Pulmonary artery endothelial cell (primary cell): ENCODE measurements around the gene FGGY. TPM values are rescaled to one million over a fixed set of nuclear protein-coding genes. Genes with fewer than 3 reads are reported as not detected.
A peak's percentile ranks its signal among the peaks of the same experiment; 100 is the strongest.
"Not testable (repeated sequence)": the region's sequence is repeated elsewhere in the genome, so short reads cannot be mapped to it uniquely, and the experiment has no call there.

Experiments
- DNase-seq: peaks from one replicate; pipeline ENCODE4 v3.0.0-alpha.2; 2011; ENCODE audit warnings: low read depth, low spot score
- total RNA-seq: library from RNA; depleted of rRNA; stranded (reverse); fragments of >200 nt; gene quantifications from 2 replicates; pipeline ENCODE4 v1.2.3, GENCODE V29; 2014

FGGY gene
- total RNA-seq, 1 donor from 2014 or later: 9.3 TPM

- no peak for DNase-seq
Measured at GRCh38 chr1:59285691-59286090, 11.2 kb upstream of the FGGY start.

GRCh38 chr1:59288046-59288445 is 8.8 kb upstream of the FGGY start:
- DNase-seq: no peak

GRCh38 chr1:59289570-59289969 is 7.3 kb upstream of the FGGY start:
- DNase-seq: no peak

- DNase-seq: no peak
Measured at GRCh38 chr1:59290193-59290949, 6.5 kb upstream of the FGGY start.

- no peak for DNase-seq
Measured at GRCh38 chr1:59291561-59291960, 5.3 kb upstream of the FGGY start.

- peak; percentile 67 for DNase-seq
Measured at GRCh38 chr1:59292562-59292961, 4.3 kb upstream of the FGGY start.

GRCh38 chr1:59293206-59293605 is 3.7 kb upstream of the FGGY start:
- DNase-seq: no peak

- no peak for DNase-seq
Measured at GRCh38 chr1:59293849-59294248, 3.0 kb upstream of the FGGY start.

- DNase-seq: no peak
Measured at GRCh38 chr1:59294423-59294822, 2.5 kb upstream of the FGGY start.

- DNase-seq: no peak
Measured at GRCh38 chr1:59295618-59296017, 1.3 kb upstream of the FGGY start.

GRCh38 chr1:59298026-59298583 is 1.2 kb downstream of the FGGY start:
- DNase-seq: no peak

GRCh38 chr1:59298710-59299346 is 1.9 kb downstream of the FGGY start:
- no peak for DNase-seq

- not testable (repeated sequence) for DNase-seq
Measured at GRCh38 chr1:59299670-59300069, 2.8 kb downstream of the FGGY start.

- DNase-seq: no peak
Measured at GRCh38 chr1:59302297-59302696, 5.4 kb downstream of the FGGY start.

- no peak for DNase-seq
Measured at GRCh38 chr1:59302871-59303270, 6.0 kb downstream of the FGGY start.

GRCh38 chr1:59305188-59305587 is 8.3 kb downstream of the FGGY start:
- DNase-seq: no peak

GRCh38 chr1:59307591-59307990 is 10.7 kb downstream of the FGGY start:
- DNase-seq: no peak

GRCh38 chr1:59308839-59309238 is 11.9 kb downstream of the FGGY start:
- no peak for DNase-seq

- DNase-seq: no peak
Measured at GRCh38 chr1:59309392-59309791, 12.5 kb downstream of the FGGY start.

GRCh38 chr1:59309795-59310548 is 13.1 kb downstream of the FGGY start:
- DNase-seq: no peak

- no peak for DNase-seq
Measured at GRCh38 chr1:59310549-59311250, 13.8 kb downstream of the FGGY start.
